OCI-M1 (cell line): ENCODE results near the gene PARD6G.
A peak's percentile ranks its signal among the peaks of the same experiment; 100 is the strongest.

Experiments
- DNase-seq: peaks from one replicate; lab custom pipeline; 2025; lab: John Stamatoyannopoulos, UW

The PARD6G gene

DNA sequence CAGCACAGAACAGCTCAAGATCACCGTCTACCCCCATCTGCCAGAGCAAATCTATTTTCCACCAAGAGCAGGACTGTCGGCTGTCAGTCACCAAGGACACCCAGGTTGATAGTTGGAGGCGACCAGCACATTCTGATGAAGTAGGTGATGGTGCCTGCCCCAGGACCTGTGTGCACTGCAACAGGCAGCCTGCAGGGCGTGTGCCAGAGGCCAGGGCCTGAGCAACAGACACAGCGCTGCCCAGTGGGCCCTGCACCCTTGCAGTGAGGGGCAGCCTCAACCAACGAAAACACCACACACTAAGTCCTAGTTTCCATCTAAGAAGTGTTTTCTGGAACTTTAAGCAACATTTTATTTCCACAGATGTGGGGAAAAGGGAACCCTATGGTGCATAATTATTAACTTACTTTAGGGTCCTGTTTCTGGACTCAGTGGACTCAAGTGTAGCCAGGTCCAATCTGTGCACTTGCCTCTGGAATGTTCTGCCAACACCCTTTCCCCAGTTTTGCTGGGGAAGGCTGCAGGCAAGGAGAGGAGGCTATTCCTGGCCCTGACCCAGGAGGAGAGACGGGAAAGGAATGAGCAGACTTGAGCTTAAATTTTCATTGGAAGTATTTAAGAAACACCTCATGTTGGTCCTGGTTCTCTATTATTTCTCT lies 76.8 kb downstream of the PARD6G start:
- DNase-seq: no peak

- DNase-seq: no peak
Measured at GRCh38 chr18:80169607-80170006, 77.7 kb downstream of the PARD6G start.

- DNase-seq: no peak
Measured at GRCh38 chr18:80168982-80169381, 78.3 kb downstream of the PARD6G start.

GRCh38 chr18:80168346-80168745 lies 79.0 kb downstream of the PARD6G start:
- DNase-seq: no peak

GRCh38 chr18:80167931-80168330 lies 79.4 kb downstream of the PARD6G start:
- no peak for DNase-seq

GRCh38 chr18:80167331-80167730 lies 80.0 kb downstream of the PARD6G start:
- DNase-seq: no peak

GRCh38 chr18:80166725-80167124 lies 80.6 kb downstream of the PARD6G start:
- no peak for DNase-seq

DNA sequence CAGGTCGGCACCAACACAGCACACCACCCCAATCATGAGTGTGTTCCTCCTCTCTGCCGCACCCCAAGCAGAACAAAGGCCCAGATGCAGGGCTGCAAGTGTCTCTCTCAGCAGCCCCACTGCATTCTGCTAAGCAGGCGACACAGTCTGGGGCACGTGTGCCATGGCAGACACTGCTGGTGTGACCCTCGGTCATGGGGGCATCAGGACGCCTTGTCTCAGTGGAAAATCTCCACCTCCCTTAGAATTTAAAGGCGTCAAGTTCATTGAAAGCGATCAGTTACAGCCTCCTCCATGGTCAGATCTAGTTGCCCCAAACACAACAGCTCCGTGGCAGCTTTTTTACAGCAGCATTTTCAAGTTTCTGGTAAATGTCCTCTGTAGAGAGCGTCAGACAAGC lies 81.1 kb downstream of the PARD6G start:
- DNase-seq: no peak

DNA sequence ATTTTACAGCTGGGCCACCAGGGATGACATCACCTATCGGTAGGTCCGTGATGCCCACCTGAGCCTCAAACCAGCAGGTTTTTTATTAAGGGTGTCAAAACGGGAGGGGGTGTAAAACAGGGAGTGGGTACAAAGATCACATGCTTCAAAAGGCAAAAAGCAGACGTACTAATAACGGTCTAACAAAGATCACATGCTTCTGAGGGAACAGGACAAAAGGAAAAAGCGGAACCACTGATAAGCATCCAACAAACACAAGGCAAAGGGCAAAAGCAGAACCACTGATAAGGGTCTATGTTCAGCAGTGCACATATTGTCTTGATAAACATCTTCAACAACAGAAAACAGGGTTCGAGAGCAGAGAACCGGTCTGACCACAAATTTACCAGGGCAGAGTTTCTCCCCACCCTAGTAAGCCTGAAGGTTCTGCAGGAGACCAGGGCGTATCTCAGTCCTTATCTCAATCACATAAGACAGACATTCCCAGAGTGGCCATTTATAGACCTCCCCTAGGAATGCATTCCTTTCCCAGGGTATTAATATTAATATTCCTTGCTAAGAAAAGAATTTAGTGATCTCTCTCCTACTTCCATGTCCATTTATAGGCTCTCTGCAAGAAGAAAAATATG lies 82.5 kb downstream of the PARD6G start:
- peak; percentile 78 for DNase-seq

GRCh38 chr18:80163183-80163582 lies 84.1 kb downstream of the PARD6G start:
- DNase-seq: no peak

- DNase-seq: no peak
Measured at GRCh38 chr18:80161781-80162417, 85.4 kb downstream of the PARD6G start.

- DNase-seq: no peak
Measured at GRCh38 chr18:80159713-80160636, 87.3 kb downstream of the PARD6G start.

GRCh38 chr18:80158365-80158764 lies 88.9 kb downstream of the PARD6G start:
- DNase-seq: no peak

GRCh38 chr18:80157708-80158343 lies 89.5 kb downstream of the PARD6G start:
- DNase-seq: peak; percentile 73

GRCh38 chr18:80154293-80154692 lies 93.0 kb downstream of the PARD6G start:
- DNase-seq: peak; percentile 59

GRCh38 chr18:80149667-80150066 lies 97.6 kb downstream of the PARD6G start:
- DNase-seq: no peak

GRCh38 chr18:80148326-80149199 lies 98.8 kb downstream of the PARD6G start:
- no peak for DNase-seq

GRCh38 chr18:80147418-80148325 lies 99.6 kb downstream of the PARD6G start:
- no peak for DNase-seq

DNA sequence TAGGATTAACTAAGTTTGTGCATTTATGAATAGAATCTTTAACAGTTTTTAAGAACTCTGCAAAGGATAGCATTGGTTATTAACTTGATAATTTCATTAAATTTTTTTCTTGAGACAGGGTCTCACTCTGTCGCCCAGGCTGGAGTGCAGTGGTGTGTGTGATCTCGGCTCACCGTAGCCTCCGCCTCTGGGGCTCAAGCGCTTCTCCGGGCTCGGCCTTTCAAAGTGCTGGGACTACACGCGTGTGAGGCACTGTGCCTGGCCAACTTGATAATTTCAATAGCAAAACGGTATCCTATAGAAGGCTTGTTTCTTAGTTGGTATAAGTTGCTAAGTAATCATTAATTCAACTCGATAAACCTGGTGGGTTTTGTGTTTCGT lies 100.3 kb downstream of the PARD6G start:
- no peak for DNase-seq
